ENCODE results near the gene LRRC7.

DNA sequence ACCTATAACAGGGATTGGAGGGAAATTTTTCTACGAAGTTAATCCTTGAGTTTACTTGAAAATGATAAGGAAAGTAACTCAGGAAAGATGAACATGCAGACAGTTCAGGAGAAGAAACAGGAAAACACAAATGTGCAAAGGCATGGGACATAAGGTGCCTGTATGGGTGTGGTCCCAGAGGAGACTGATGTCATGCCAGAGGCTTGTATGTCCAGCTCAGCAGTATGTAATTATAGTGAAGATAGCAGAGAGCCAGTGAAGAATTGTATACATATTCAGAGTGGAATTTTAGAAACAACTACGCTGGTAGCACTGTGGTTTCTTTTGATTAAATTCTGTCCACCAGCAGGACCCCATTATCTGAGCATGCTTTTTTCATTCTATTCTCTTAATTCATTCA is 179.5 kb downstream of the LRRC7 start:
- TF ChIP-seq CTCF (IDR thresholded peaks at IDR 0.05; ENCODE audit: poor library complexity, severe bottlenecking) (no peak), RAD21 (conservative IDR thresholded peaks at IDR 0.05) (no peak), TAF1 (IDR thresholded peaks at IDR 0.05; ENCODE audit: low read depth) (no peak), EZH2 (IDR thresholded peaks at IDR 0.05; ENCODE audit: borderline replicate concordance, insufficient read depth, low read length, poor library complexity, severe bottlenecking) (no peak), EP300 (conservative IDR thresholded peaks at IDR 0.05; ENCODE audit: poor library complexity, severe bottlenecking) (no peak)

Data from neural cell (in vitro differentiated cells).